A673 (cell line): ENCODE data around the gene MAP3K5.

Experiments
- EZH2 ChIP-seq: fragments of 200-600 bp; sonication (generic); IDR thresholded peaks from 2 replicates; pipeline ENCODE4 v1.6.1; 2017; ENCODE audit warnings: borderline replicate concordance, low read depth, mild to moderate bottlenecking, mixed read lengths, antibody characterized with exemption, low read length; ENCODE audit not compliant: poor library complexity, severe bottlenecking
- TF ChIP-seq, protein P1 (sequence below): fragments of 300-800, 200-600 bp; sonication (generic); conservative IDR thresholded peaks from 2 replicates; pipeline ENCODE4 v1.5.1; 2017; ENCODE audit warnings: low read depth, mild to moderate bottlenecking, antibody characterized with exemption, low read length, moderate library complexity, mixed read lengths

DNA sequence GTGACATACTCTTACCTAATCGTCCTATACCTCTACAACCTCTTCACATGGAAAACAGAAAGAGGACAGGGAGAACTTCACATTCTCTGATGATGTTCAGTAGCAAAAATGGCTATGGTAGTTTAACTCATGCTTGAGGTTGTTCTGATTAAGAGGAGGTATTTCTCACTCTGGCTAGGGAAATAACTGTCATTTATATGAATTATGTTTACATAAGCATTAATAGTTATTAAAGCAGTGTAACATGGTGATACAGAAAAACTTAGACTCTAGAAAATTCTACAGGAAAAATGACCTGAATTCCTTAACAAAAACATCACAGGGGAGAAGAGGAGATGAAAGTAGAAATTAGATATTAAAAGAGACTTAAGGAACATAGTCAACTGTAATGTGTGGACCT is 57.3 kb downstream of the MAP3K5 start:
- TF ChIP-seq EZH2 = no peak
- TF ChIP-seq, protein P1, sequence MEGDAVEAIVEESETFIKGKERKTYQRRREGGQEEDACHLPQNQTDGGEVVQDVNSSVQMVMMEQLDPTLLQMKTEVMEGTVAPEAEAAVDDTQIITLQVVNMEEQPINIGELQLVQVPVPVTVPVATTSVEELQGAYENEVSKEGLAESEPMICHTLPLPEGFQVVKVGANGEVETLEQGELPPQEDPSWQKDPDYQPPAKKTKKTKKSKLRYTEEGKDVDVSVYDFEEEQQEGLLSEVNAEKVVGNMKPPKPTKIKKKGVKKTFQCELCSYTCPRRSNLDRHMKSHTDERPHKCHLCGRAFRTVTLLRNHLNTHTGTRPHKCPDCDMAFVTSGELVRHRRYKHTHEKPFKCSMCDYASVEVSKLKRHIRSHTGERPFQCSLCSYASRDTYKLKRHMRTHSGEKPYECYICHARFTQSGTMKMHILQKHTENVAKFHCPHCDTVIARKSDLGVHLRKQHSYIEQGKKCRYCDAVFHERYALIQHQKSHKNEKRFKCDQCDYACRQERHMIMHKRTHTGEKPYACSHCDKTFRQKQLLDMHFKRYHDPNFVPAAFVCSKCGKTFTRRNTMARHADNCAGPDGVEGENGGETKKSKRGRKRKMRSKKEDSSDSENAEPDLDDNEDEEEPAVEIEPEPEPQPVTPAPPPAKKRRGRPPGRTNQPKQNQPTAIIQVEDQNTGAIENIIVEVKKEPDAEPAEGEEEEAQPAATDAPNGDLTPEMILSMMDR = no peak
